ENCODE results near the gene MRPS23. TPM values are rescaled to one million over a fixed set of nuclear protein-coding genes. Genes with fewer than 3 reads are reported as not detected.

MRPS23 gene
- total and polyA plus RNA-seq, 2 of the 13 experiments (the other 11 are each of a cell fraction or from before 2014, with no cell fraction given), result 63.2 to 181 TPM

GRCh38 chr17:57892820-57893595 lies 43.2 kb upstream of the MRPS23 start (continued):
- TF ChIP-seq CBX5 (CRISPR knock-in tag; IDR thresholded peaks at IDR 0.05; ENCODE audit: borderline replicate concordance) (0 out of 2 replicates have a peak, but pooled peaks have one; percentile 19), ZNF567 (CRISPR knock-in tag; IDR thresholded peaks at IDR 0.05; ENCODE audit: borderline replicate concordance) (peak; percentile 76), IKZF4 (CRISPR knock-in tag; IDR thresholded peaks at IDR 0.05; ENCODE audit: borderline replicate concordance, low read depth, not compliant biosample characterization) (peak; percentile 22), ZNF691 (CRISPR knock-in tag; IDR thresholded peaks at IDR 0.05; ENCODE audit: borderline replicate concordance, low read depth) (peak; percentile 94), ZNF33B (CRISPR knock-in tag; IDR thresholded peaks at IDR 0.05) (no peak), ZNF256 (CRISPR knock-in tag; conservative IDR thresholded peaks at IDR 0.05) (no peak), HNF4G (IDR thresholded peaks at IDR 0.05; ENCODE audit: borderline replicate concordance, low read depth, low read length) (peak; percentile 43; the same call in 1 of the 2 replicates), HNF4G (CRISPR knock-in tag; IDR thresholded peaks at IDR 0.05; ENCODE audit: borderline replicate concordance, low read depth) (peak; percentile 66; the same call in 1 of the 2 replicates), BRCA1 (CRISPR knock-in tag; IDR thresholded peaks at IDR 0.05) (no peak), RFX3 (CRISPR knock-in tag; IDR thresholded peaks at IDR 0.05) (no peak), FIP1L1 (IDR thresholded peaks at IDR 0.05; ENCODE audit: borderline replicate concordance, insufficient read depth, low read depth, low read length) (no peak), NR3C1 (CRISPR knock-in tag; IDR thresholded peaks at IDR 0.05) (no peak), ZNF281 (CRISPR knock-in tag; IDR thresholded peaks at IDR 0.05; ENCODE audit: borderline replicate concordance) (no peak), CBX1 (IDR thresholded peaks at IDR 0.05; ENCODE audit: low read depth) (no peak), ZNF136 (CRISPR knock-in tag; IDR thresholded peaks at IDR 0.05; ENCODE audit: low read depth) (0 out of 2 replicates have a peak, but pooled peaks have one; percentile 31), KDM2A (CRISPR knock-in tag; IDR thresholded peaks at IDR 0.05; ENCODE audit: borderline replicate concordance, low read depth) (peak; percentile 13; the same call in 1 of the 2 replicates), HNRNPL (IDR thresholded peaks at IDR 0.05; ENCODE audit: low read depth, low read length) (peak; percentile 89), TOE1 (CRISPR knock-in tag; IDR thresholded peaks at IDR 0.05) (no peak), KLF13 (CRISPR knock-in tag; IDR thresholded peaks at IDR 0.05) (peak; percentile 33; the same call in 1 of the 2 replicates), ZNF652 (CRISPR knock-in tag; IDR thresholded peaks at IDR 0.05; ENCODE audit: borderline replicate concordance, low read depth) (no peak), ZNF180 (CRISPR knock-in tag; IDR thresholded peaks at IDR 0.05; ENCODE audit: borderline replicate concordance, low read depth) (no peak), PHF21A (CRISPR knock-in tag; IDR thresholded peaks at IDR 0.05) (peak; percentile 82), TFAP4 (IDR thresholded peaks at IDR 0.05; ENCODE audit: borderline replicate concordance, low read depth) (peak; percentile 49; the same call in 1 of the 2 replicates)
- TF ChIP-seq, protein P1, sequence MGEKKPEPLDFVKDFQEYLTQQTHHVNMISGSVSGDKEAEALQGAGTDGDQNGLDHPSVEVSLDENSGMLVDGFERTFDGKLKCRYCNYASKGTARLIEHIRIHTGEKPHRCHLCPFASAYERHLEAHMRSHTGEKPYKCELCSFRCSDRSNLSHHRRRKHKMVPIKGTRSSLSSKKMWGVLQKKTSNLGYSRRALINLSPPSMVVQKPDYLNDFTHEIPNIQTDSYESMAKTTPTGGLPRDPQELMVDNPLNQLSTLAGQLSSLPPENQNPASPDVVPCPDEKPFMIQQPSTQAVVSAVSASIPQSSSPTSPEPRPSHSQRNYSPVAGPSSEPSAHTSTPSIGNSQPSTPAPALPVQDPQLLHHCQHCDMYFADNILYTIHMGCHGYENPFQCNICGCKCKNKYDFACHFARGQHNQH (CRISPR knock-in tag; IDR thresholded peaks at IDR 0.05), result no peak; the same call in 1 of the 2 replicates

Measured in HepG2 (cell line).